HepG2 (cell line): ENCODE results near the gene GLYR1.

ENCODE experiments used
- BRCA1 ChIP-seq: sonication (generic); formaldehyde crosslinking; IDR thresholded peaks from 2 replicates; pipeline ENCODE4 v1.4.0; 2020; ENCODE audit warnings: missing genetic modification reagents
- CHD2 ChIP-seq: IDR thresholded peaks from 2 replicates; pipeline ENCODE4 v1.6.1; 2011; ENCODE audit warnings: low read depth, low read length, improper control_type of control experiment
- MXI1 ChIP-seq: IDR thresholded peaks from 3 replicates; pipeline ENCODE4 v1.6.1; 2012; ENCODE audit warnings: low read depth, low read length, inconsistent platforms, borderline replicate concordance
- NFIC ChIP-seq: IDR thresholded peaks from 2 replicates; pipeline ENCODE4 v1.6.1; 2012; ENCODE audit warnings: mild to moderate bottlenecking, low read length, inconsistent platforms
- NFYB ChIP-seq: sonication (generic); formaldehyde crosslinking; IDR thresholded peaks from 2 replicates; pipeline ENCODE4 v1.4.0; 2020; ENCODE audit warnings: missing genetic modification reagents
- TAF1 ChIP-seq: sonication (generic); formaldehyde crosslinking; IDR thresholded peaks from 2 replicates; pipeline ENCODE4 v1.4.0; 2020; ENCODE audit warnings: missing genetic modification reagents
- ZFP36L1 ChIP-seq: sonication (generic); formaldehyde crosslinking; IDR thresholded peaks from 2 replicates; pipeline ENCODE4 v1.8.0; 2022; ENCODE audit warnings: mild to moderate bottlenecking, missing genetic modification reagents, moderate library complexity
- ZNF138 ChIP-seq: sonication (generic); formaldehyde crosslinking; IDR thresholded peaks from 2 replicates; pipeline ENCODE4 v1.5.0; 2020; ENCODE audit warnings: mild to moderate bottlenecking, low read depth, missing genetic modification reagents
- ZNF552 ChIP-seq: sonication (generic); formaldehyde crosslinking; IDR thresholded peaks from 2 replicates; pipeline ENCODE4 v1.9.0; 2022; ENCODE audit warnings: missing genetic modification reagents, mild to moderate bottlenecking, borderline replicate concordance
- ZNF678 ChIP-seq: sonication (generic); formaldehyde crosslinking; IDR thresholded peaks from 2 replicates; pipeline ENCODE4 v1.4.0; 2020; ENCODE audit warnings: mild to moderate bottlenecking, missing genetic modification reagents
- TF ChIP-seq, protein P1 (sequence below): sonication (generic); formaldehyde crosslinking; IDR thresholded peaks from 2 replicates; pipeline ENCODE4 v1.4.0; 2020; ENCODE audit warnings: missing genetic modification reagents

DNA sequence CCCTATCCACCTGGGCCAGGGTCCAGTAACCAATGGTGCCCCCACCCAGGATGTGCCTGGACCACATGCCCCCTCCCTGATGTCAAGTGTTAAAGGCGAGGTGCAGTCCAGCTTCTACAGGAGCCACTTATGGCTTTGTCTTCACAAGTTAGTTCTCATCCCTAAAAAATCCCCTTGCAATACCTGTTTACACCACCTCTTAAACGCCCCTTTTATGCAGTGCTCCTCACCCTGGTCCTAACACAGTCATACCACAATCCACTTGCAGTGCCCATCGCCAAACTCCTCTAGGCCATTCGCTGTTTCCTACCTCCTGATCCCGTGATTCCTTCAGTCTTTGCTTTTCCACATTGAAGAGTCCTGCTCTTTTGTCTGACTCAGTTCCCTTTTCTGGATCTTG lies 7.1 kb downstream of the GLYR1 start:
- TF ChIP-seq CHD2 = no peak
- TF ChIP-seq ZNF552 (CRISPR knock-in tag) = no peak
- TF ChIP-seq ZNF138 (CRISPR knock-in tag) = no peak
- no peak for TF ChIP-seq ZNF678
- no peak for TF ChIP-seq MXI1
- TF ChIP-seq ZFP36L1 (CRISPR knock-in tag) = no peak
- no peak for TF ChIP-seq BRCA1
- TF ChIP-seq, protein P1, sequence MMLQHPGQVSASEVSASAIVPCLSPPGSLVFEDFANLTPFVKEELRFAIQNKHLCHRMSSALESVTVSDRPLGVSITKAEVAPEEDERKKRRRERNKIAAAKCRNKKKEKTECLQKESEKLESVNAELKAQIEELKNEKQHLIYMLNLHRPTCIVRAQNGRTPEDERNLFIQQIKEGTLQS (CRISPR knock-in tag) = no peak
- no peak for TF ChIP-seq NFYB (CRISPR knock-in tag)
- TF ChIP-seq NFIC = no peak
- no peak for TF ChIP-seq TAF1 (CRISPR knock-in tag)
